ENCODE data around the gene CACNG7.
"Not testable (repeated sequence)": the region's sequence is repeated elsewhere in the genome, so short reads cannot be mapped to it uniquely, and the experiment has no call there.

CACNG7 gene

DNA sequence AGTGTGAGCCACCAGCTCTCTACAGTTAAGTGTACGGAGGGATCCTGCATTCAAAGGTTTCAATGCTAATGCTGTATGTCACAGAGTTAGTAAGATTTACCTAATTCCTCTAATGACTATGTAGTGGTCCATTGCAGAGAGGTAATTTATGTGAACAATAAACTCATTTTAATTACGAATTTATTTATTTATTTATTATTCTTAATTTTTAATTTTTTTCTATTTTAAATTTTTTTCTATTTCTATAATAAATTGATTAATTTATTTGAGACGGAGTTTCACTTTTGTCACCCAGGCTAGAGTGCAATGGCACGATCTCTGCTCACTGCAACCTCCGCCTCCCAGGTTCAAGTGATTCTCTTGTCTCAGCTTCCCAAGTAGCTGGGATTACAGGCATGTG is 39.5 kb downstream of the CACNG7 start:
- not testable (repeated sequence) for H3K4me3 ChIP-seq (ENCODE audit: low read depth in 1 of 2, low read length in 2 of 2); H3K4me1 ChIP-seq (ENCODE audit: control insufficient read depth in 1 of 2, insufficient read depth in 2 of 2, low read length in 2 of 2); H3K9me3 ChIP-seq (ENCODE audit: control insufficient read depth in 1 of 2, low read length in 2 of 2); H3K27me3 ChIP-seq (ENCODE audit: control insufficient read depth in 1 of 2, insufficient read depth in 2 of 2, low read length in 2 of 2); H3K9ac ChIP-seq (ENCODE audit: low read depth in 1 of 2, low read length in 2 of 2); H3K27ac ChIP-seq (ENCODE audit: low read depth, low read length); H3K36me3 ChIP-seq (ENCODE audit: control insufficient read depth in 1 of 2, insufficient read depth in 2 of 2, low read length in 2 of 2)

DNA sequence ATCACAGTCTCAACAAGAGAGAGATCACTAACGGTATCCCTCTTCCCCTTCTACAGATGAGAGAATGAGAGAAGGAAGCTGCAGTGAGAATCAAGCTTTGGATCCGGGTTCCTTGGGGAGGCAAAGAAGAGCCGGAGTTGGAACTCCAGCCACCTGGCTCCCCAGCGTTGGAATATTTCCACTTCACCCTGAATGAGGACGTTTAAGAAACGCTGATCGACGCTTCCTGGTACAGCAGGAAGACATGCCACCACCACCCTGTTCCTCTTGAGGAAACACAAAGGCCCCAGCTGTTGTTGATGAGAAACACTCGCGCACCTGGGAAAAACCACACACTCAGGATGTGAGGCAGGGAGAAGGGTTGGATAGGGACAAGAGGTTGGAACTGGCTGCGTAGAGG is 42.4 kb downstream of the CACNG7 start:
- Histone ChIP-seq H3K27me3 (ENCODE audit: control insufficient read depth in 1 of 2, insufficient read depth in 2 of 2, low read length in 2 of 2) (peaks cover 0 to 3% of the 10 kb centered on the region in 2 donors), H3K9ac (ENCODE audit: low read depth in 1 of 2, low read length in 2 of 2) (no peak overlapping the region), H3K4me1 (ENCODE audit: control insufficient read depth in 1 of 2, insufficient read depth in 2 of 2, low read length in 2 of 2) (no peaks in the 10 kb centered on the region), H3K9me3 (ENCODE audit: control insufficient read depth in 1 of 2, low read length in 2 of 2) (no peaks in the 10 kb centered on the region), H3K4me3 (ENCODE audit: low read depth in 1 of 2, low read length in 2 of 2) (no peak overlapping the region), H3K36me3 (ENCODE audit: control insufficient read depth in 1 of 2, insufficient read depth in 2 of 2, low read length in 2 of 2) (no peaks in the 10 kb centered on the region), H3K27ac (ENCODE audit: low read depth, low read length) (no peak overlapping the region)

DNA sequence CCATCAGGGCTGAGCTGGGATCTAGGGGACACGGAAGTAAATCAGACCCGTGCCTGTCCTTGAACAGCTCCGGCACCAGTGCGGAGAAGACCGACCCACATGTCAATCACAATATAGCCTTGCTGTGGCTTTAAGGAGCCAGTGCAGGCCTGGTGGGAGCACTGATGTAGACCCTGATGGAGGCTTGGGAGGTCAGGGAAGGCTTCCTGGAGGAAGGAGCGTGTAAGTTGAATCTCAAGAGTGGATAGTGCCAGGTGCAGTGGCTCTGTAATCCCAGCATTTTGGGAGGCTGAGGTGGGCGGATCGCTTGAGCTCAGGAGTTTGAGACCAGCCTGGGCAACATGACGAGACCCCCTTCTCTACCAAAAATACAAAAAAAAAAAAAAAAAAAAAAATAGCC is 42.9 kb downstream of the CACNG7 start:
- H3K27ac ChIP-seq (ENCODE audit: low read depth, low read length): no peak overlapping the region
- H3K36me3 ChIP-seq (ENCODE audit: control insufficient read depth in 1 of 2, insufficient read depth in 2 of 2, low read length in 2 of 2): no peaks in the 10 kb centered on the region
- H3K4me1 ChIP-seq (ENCODE audit: control insufficient read depth in 1 of 2, insufficient read depth in 2 of 2, low read length in 2 of 2): no peaks in the 10 kb centered on the region
- peaks cover under 1 to 3% of the 10 kb centered on the region in 2 donors for H3K27me3 ChIP-seq (ENCODE audit: control insufficient read depth in 1 of 2, insufficient read depth in 2 of 2, low read length in 2 of 2)
- no peak overlapping the region for H3K4me3 ChIP-seq (ENCODE audit: low read depth in 1 of 2, low read length in 2 of 2)
- no peak overlapping the region for H3K9ac ChIP-seq (ENCODE audit: low read depth in 1 of 2, low read length in 2 of 2)
- no peaks in the 10 kb centered on the region for H3K9me3 ChIP-seq (ENCODE audit: control insufficient read depth in 1 of 2, low read length in 2 of 2)

DNA sequence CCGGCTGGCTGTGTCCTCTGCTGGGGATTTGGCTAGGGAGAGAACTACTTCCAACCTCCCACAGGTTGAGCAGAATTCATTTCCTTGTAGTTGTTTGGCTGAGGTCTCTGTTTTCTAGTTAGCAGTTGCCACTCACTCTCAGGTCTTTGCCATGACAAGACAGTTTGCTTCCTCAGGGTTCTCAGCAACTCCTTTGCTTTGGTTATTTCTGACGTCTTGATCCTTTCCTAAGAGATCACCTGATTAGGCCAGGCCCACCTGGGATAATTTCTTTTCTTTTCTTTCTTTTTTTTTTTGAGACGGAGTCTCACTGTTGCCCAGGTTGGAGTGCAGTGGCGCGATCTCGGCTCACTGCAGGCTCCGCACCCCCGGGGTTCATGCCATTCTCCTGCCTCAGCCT is 44.3 kb downstream of the CACNG7 start:
- no peaks in the 10 kb centered on the region for H3K4me1 ChIP-seq (ENCODE audit: control insufficient read depth in 1 of 2, insufficient read depth in 2 of 2, low read length in 2 of 2)
- H3K27ac ChIP-seq (ENCODE audit: low read depth, low read length): no peak overlapping the region
- H3K36me3 ChIP-seq (ENCODE audit: control insufficient read depth in 1 of 2, insufficient read depth in 2 of 2, low read length in 2 of 2): no peaks in the 10 kb centered on the region
- no peak overlapping the region for H3K9ac ChIP-seq (ENCODE audit: low read depth in 1 of 2, low read length in 2 of 2)
- H3K9me3 ChIP-seq (ENCODE audit: control insufficient read depth in 1 of 2, low read length in 2 of 2): no peaks in the 10 kb centered on the region
- peaks cover 9 to 13% of the 10 kb centered on the region in 2 donors for H3K27me3 ChIP-seq (ENCODE audit: control insufficient read depth in 1 of 2, insufficient read depth in 2 of 2, low read length in 2 of 2)
- no peak overlapping the region for H3K4me3 ChIP-seq (ENCODE audit: low read depth in 1 of 2, low read length in 2 of 2)

- H3K9me3 ChIP-seq (ENCODE audit: control insufficient read depth in 1 of 2, low read length in 2 of 2): no peaks in the 10 kb centered on the region
- H3K27ac ChIP-seq (ENCODE audit: low read depth, low read length): no peak overlapping the region
- H3K4me3 ChIP-seq (ENCODE audit: low read depth in 1 of 2, low read length in 2 of 2): no peak overlapping the region
- H3K9ac ChIP-seq (ENCODE audit: low read depth in 1 of 2, low read length in 2 of 2): no peak overlapping the region
- H3K4me1 ChIP-seq (ENCODE audit: control insufficient read depth in 1 of 2, insufficient read depth in 2 of 2, low read length in 2 of 2): no peaks in the 10 kb centered on the region
- H3K27me3 ChIP-seq (ENCODE audit: control insufficient read depth in 1 of 2, insufficient read depth in 2 of 2, low read length in 2 of 2): peaks cover 22 to 36% of the 10 kb centered on the region in 2 donors
- H3K36me3 ChIP-seq (ENCODE audit: control insufficient read depth in 1 of 2, insufficient read depth in 2 of 2, low read length in 2 of 2): no peaks in the 10 kb centered on the region
Measured at GRCh38 chr19:53957448-53958167, 48.5 kb downstream of the CACNG7 start.

DNA sequence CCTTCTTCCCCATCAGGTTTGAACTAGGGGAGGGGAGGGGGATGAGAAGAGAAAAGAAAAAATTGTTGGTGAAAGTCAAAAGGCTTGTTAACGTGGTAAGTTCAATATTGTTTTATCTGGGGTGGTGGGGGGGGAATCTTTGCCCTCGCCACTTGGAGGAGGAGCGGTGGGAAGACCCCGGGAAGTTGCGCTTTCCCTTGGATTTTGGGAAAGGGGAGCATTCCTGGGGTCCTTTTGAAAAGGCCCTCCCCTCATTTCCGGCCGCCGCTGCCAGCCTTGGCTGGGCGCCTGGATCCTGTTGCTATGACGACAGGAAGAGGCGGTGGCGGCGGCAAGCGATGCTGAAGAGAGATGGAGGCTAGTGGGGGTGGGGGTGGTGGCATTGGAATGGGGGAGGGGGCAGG is 49.1 kb downstream of the CACNG7 start:
- peaks cover 22 to 36% of the 10 kb centered on the region in 2 donors for H3K27me3 ChIP-seq (ENCODE audit: control insufficient read depth in 1 of 2, insufficient read depth in 2 of 2, low read length in 2 of 2)
- no peak overlapping the region for H3K9ac ChIP-seq (ENCODE audit: low read depth in 1 of 2, low read length in 2 of 2)

GRCh38 chr19:53958823-53959757 is 50.0 kb downstream of the CACNG7 start:
- Histone ChIP-seq H3K9ac (ENCODE audit: low read depth in 1 of 2, low read length in 2 of 2) (no peak overlapping the region), H3K27me3 (ENCODE audit: control insufficient read depth in 1 of 2, insufficient read depth in 2 of 2, low read length in 2 of 2) (peaks cover 29 to 36% of the 10 kb centered on the region in 2 donors), H3K4me3 (ENCODE audit: low read depth in 1 of 2, low read length in 2 of 2) (no peak overlapping the region), H3K27ac (ENCODE audit: low read depth, low read length) (no peak overlapping the region), H3K4me1 (ENCODE audit: control insufficient read depth in 1 of 2, insufficient read depth in 2 of 2, low read length in 2 of 2) (no peaks in the 10 kb centered on the region), H3K9me3 (ENCODE audit: control insufficient read depth in 1 of 2, low read length in 2 of 2) (no peaks in the 10 kb centered on the region), H3K36me3 (ENCODE audit: control insufficient read depth in 1 of 2, insufficient read depth in 2 of 2, low read length in 2 of 2) (no peaks in the 10 kb centered on the region)

More for the DNA sequence above, 49.1 kb downstream of the CACNG7 start:
- no peaks in the 10 kb centered on the region for H3K36me3 ChIP-seq (ENCODE audit: control insufficient read depth in 1 of 2, insufficient read depth in 2 of 2, low read length in 2 of 2)
- H3K9me3 ChIP-seq (ENCODE audit: control insufficient read depth in 1 of 2, low read length in 2 of 2): no peaks in the 10 kb centered on the region
- H3K27ac ChIP-seq (ENCODE audit: low read depth, low read length): no peak overlapping the region
- no peak overlapping the region for H3K4me3 ChIP-seq (ENCODE audit: low read depth in 1 of 2, low read length in 2 of 2)
- no peaks in the 10 kb centered on the region for H3K4me1 ChIP-seq (ENCODE audit: control insufficient read depth in 1 of 2, insufficient read depth in 2 of 2, low read length in 2 of 2)

GRCh38 chr19:53960187-53960586 is 51.1 kb downstream of the CACNG7 start:
- no peak overlapping the region for H3K9ac ChIP-seq (ENCODE audit: low read depth in 1 of 2, low read length in 2 of 2)
- no peaks in the 10 kb centered on the region for H3K36me3 ChIP-seq (ENCODE audit: control insufficient read depth in 1 of 2, insufficient read depth in 2 of 2, low read length in 2 of 2)
- H3K27me3 ChIP-seq (ENCODE audit: control insufficient read depth in 1 of 2, insufficient read depth in 2 of 2, low read length in 2 of 2): peaks cover 29 to 36% of the 10 kb centered on the region in 2 donors
- no peaks in the 10 kb centered on the region for H3K4me1 ChIP-seq (ENCODE audit: control insufficient read depth in 1 of 2, insufficient read depth in 2 of 2, low read length in 2 of 2)
- no peaks in the 10 kb centered on the region for H3K9me3 ChIP-seq (ENCODE audit: control insufficient read depth in 1 of 2, low read length in 2 of 2)
- no peak overlapping the region for H3K27ac ChIP-seq (ENCODE audit: low read depth, low read length)
- H3K4me3 ChIP-seq (ENCODE audit: low read depth in 1 of 2, low read length in 2 of 2): no peak overlapping the region

DNA sequence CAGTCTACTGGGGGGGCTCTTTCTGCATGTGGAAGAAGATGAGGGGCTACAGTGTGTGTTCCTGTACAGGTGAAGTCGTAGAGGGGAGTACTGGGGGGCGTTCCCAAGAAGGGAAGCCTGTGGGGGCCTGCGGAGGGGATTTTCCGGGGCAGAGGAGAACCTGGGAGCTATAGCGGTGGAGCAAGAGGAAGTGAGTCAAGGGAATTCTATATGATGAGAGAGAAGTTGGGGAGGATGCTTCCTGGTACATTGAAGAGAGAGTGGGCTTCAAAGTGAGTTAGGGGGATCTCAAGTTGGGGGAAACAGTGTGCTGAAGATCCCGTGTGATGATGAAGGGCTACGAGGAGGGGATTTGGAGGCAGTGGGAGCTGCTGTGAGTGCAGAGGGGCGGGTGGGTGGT is 51.8 kb downstream of the CACNG7 start:
- H3K9me3 ChIP-seq (ENCODE audit: control insufficient read depth in 1 of 2, low read length in 2 of 2): no peaks in the 10 kb centered on the region
- H3K27ac ChIP-seq (ENCODE audit: low read depth, low read length): no peak overlapping the region
- H3K36me3 ChIP-seq (ENCODE audit: control insufficient read depth in 1 of 2, insufficient read depth in 2 of 2, low read length in 2 of 2): no peaks in the 10 kb centered on the region
- no peak overlapping the region for H3K9ac ChIP-seq (ENCODE audit: low read depth in 1 of 2, low read length in 2 of 2)
- peaks cover 29 to 36% of the 10 kb centered on the region in 2 donors for H3K27me3 ChIP-seq (ENCODE audit: control insufficient read depth in 1 of 2, insufficient read depth in 2 of 2, low read length in 2 of 2)
- no peak overlapping the region for H3K4me3 ChIP-seq (ENCODE audit: low read depth in 1 of 2, low read length in 2 of 2)
- H3K4me1 ChIP-seq (ENCODE audit: control insufficient read depth in 1 of 2, insufficient read depth in 2 of 2, low read length in 2 of 2): no peaks in the 10 kb centered on the region

Data from duodenal mucosa (tissue), 2 donors.